Activated naive CD4-positive, alpha-beta T cell (primary cell): ENCODE data around the gene TMEM109.
"Not testable (repeated sequence)": the region's sequence is repeated elsewhere in the genome, so short reads cannot be mapped to it uniquely, and the experiment has no call there.

Source experiments
- DNase-seq, 4 experiments: peaks; one replicate each; lab custom pipeline; 2025; lab: John Stamatoyannopoulos, UW

Gene TMEM109

GRCh38 chr11:60878245-60879101 lies 35.5 kb upstream of the TMEM109 start:
- no peak for DNase-seq

- no peak for DNase-seq
Observed at GRCh38 chr11:60879104-60879503, 34.9 kb upstream of the TMEM109 start.

GRCh38 chr11:60879971-60880588 lies 33.9 kb upstream of the TMEM109 start:
- DNase-seq, result no peak

GRCh38 chr11:60880643-60881282 lies 33.2 kb upstream of the TMEM109 start:
- no peak for DNase-seq

- DNase-seq, result no peak
Observed at GRCh38 chr11:60887556-60887955, 26.4 kb upstream of the TMEM109 start.

GRCh38 chr11:60889869-60890311 lies 24.1 kb upstream of the TMEM109 start:
- DNase-seq, result no peak

GRCh38 chr11:60890696-60891095 lies 23.3 kb upstream of the TMEM109 start:
- DNase-seq, result no peak

GRCh38 chr11:60891103-60891741 lies 22.7 kb upstream of the TMEM109 start:
- no peak for DNase-seq

GRCh38 chr11:60895687-60896086 lies 18.3 kb upstream of the TMEM109 start:
- no peak for DNase-seq

GRCh38 chr11:60897496-60897895 lies 16.5 kb upstream of the TMEM109 start:
- no peak for DNase-seq

- DNase-seq, result no peak
Observed at GRCh38 chr11:60899046-60899936, 14.7 kb upstream of the TMEM109 start.

GRCh38 chr11:60899977-60900376 lies 14.0 kb upstream of the TMEM109 start:
- no peak for DNase-seq

GRCh38 chr11:60900673-60901404 lies 13.1 kb upstream of the TMEM109 start:
- no peak for DNase-seq

- DNase-seq, result no peak
Observed at GRCh38 chr11:60902625-60903024, 11.3 kb upstream of the TMEM109 start.

GRCh38 chr11:60905047-60905446 lies 8.9 kb upstream of the TMEM109 start:
- no peak for DNase-seq

GRCh38 chr11:60905551-60906113 lies 8.3 kb upstream of the TMEM109 start:
- DNase-seq, result no peak

GRCh38 chr11:60906132-60906972 lies 7.6 kb upstream of the TMEM109 start, which contains the start of gene PRPF19:
Gene PRPF19 (minus strand): TSS chr11:60906585. CDS start chr11:60906382, 203 bp downstream.
- peak; percentile 96 to 99 (median 98) for DNase-seq

- no peak for DNase-seq
Observed at GRCh38 chr11:60908803-60909202, 5.2 kb upstream of the TMEM109 start.

- DNase-seq, result not testable (repeated sequence)
Observed at GRCh38 chr11:60909680-60910280, 4.2 kb upstream of the TMEM109 start.
